Adipose tissue (tissue), 3 donors: Measurements from ENCODE around the gene KCNMA1. TPM values are rescaled to one million over a fixed set of nuclear protein-coding genes. Genes with fewer than 3 reads are reported as not detected.

Experiments
- H3K27ac ChIP-seq: one replicate; pipeline ENCODE4 v1.5.1; 2013; ENCODE audit warnings: low read depth, low read length
- WGBS, 3 donors: extraction: QIAGEN DNeasy Blood & Tissue Kit; methylation state at CpG; one replicate each; pipeline ENCODE4 v1.1.7; 2013; 5-methylcytosine and 5-hydroxymethylcytosine counted together
- polyA plus RNA-seq, 3 donors: library from polyadenylated mRNA; stranded (reverse); fragments of 200-250 nt; gene quantifications; one replicate each; pipeline ENCODE4 v1.2.3, GENCODE V29; 2013
- donor health status: healthy with polysubstance abuse.
- donor health status: Bipolar disorder and iron deficiency.
- donor health status: healthy.

KCNMA1 gene
- polyA plus RNA-seq, 3 donors: 2.5 to 5.1 (median 3.8) TPM

GRCh38 chr10:76910184-76910962 lies 727.2 kb downstream of the KCNMA1 start:
- 83 to 95% (median 88%) methylated on average over 8 of the region's 8 CpGs for WGBS, 3 donors
- no peak overlapping the region for H3K27ac ChIP-seq

GRCh38 chr10:76906256-76906655 lies 731.4 kb downstream of the KCNMA1 start:
- 90 to 97% (median 93%) methylated on average over 2 of the region's 2 CpGs for WGBS, 3 donors
- H3K27ac ChIP-seq: no peak overlapping the region

GRCh38 chr10:76905251-76905650 lies 732.4 kb downstream of the KCNMA1 start:
- H3K27ac ChIP-seq: no peak overlapping the region
- WGBS, 3 donors: 77 to 90% (median 80%) methylated on average over 5 of the region's 5 CpGs

- 64 to 80% (median 78%) methylated on average over 7 of the region's 7 CpGs for WGBS, 3 donors
Observed at GRCh38 chr10:76903387-76903945, 734.1 kb downstream of the KCNMA1 start.

GRCh38 chr10:76902949-76903348 lies 734.7 kb downstream of the KCNMA1 start:
- no peak overlapping the region for H3K27ac ChIP-seq
- WGBS, 3 donors: 69 to 87% (median 71%) methylated on average over 10 of the region's 10 CpGs

More at GRCh38 chr10:76903387-76903945, 734.1 kb downstream of the KCNMA1 start:
- H3K27ac ChIP-seq: no peak overlapping the region

- WGBS, 3 donors: 92 to 95% (median 94%) methylated on average over 3 of the region's 3 CpGs
- H3K27ac ChIP-seq: no peak overlapping the region
Observed at GRCh38 chr10:76901701-76902100, 735.9 kb downstream of the KCNMA1 start.

- H3K27ac ChIP-seq: no peak overlapping the region
Observed at GRCh38 chr10:76899490-76899889, 738.1 kb downstream of the KCNMA1 start.

GRCh38 chr10:76892766-76893479 lies 744.7 kb downstream of the KCNMA1 start:
- H3K27ac ChIP-seq: no peak overlapping the region
- 54 to 81% (median 72%) methylated on average over 5 of the region's 5 CpGs for WGBS, 3 donors

GRCh38 chr10:76887223-76888010 lies 750.2 kb downstream of the KCNMA1 start:
- 94 to 98% (median 95%) methylated on average over 19 of the region's 19 CpGs for WGBS, 3 donors
- H3K27ac ChIP-seq: no peak overlapping the region

GRCh38 chr10:76885816-76886215 lies 751.8 kb downstream of the KCNMA1 start:
- no peak overlapping the region for H3K27ac ChIP-seq
- 67 to 77% (median 75%) methylated on average over 4 of the region's 4 CpGs for WGBS, 3 donors

- no peak overlapping the region for H3K27ac ChIP-seq
- 84 to 98% (median 88%) methylated on average over 4 of the region's 4 CpGs for WGBS, 3 donors
Observed at GRCh38 chr10:76884673-76885275, 752.8 kb downstream of the KCNMA1 start.

GRCh38 chr10:76883596-76883995 lies 754.0 kb downstream of the KCNMA1 start:
- WGBS, 3 donors: 38 to 44% (median 44%) methylated on average over 1 of the region's 1 CpG
- no peak overlapping the region for H3K27ac ChIP-seq

- no peak overlapping the region for H3K27ac ChIP-seq
Observed at GRCh38 chr10:76882796-76883195, 754.8 kb downstream of the KCNMA1 start.

- H3K27ac ChIP-seq: no peak overlapping the region
- WGBS, 3 donors: 30 to 80% (median 50%) methylated on average over 6 of the region's 6 CpGs
Observed at GRCh38 chr10:76882245-76882644, 755.4 kb downstream of the KCNMA1 start.

- 89 to 93% (median 90%) methylated on average over 3 of the region's 3 CpGs for WGBS, 3 donors
- no peak overlapping the region for H3K27ac ChIP-seq
Observed at GRCh38 chr10:76881477-76882220, 756.0 kb downstream of the KCNMA1 start.

GRCh38 chr10:76880931-76881330 lies 756.7 kb downstream of the KCNMA1 start:
- 92 to 95% (median 95%) methylated on average over 4 of the region's 4 CpGs for WGBS, 3 donors
- H3K27ac ChIP-seq: no peak overlapping the region

GRCh38 chr10:76879116-76879913 lies 758.3 kb downstream of the KCNMA1 start:
- WGBS, 3 donors: 53 to 77% (median 71%) methylated on average over 9 of the region's 9 CpGs
- H3K27ac ChIP-seq: no peak overlapping the region
